GM12891 (cell line): ENCODE measurements around the gene PRND.

Experiments used
- POLR2A ChIP-seq: IDR thresholded peaks from 2 replicates; pipeline ENCODE4 v1.6.1; 2011; ENCODE audit warnings: low read depth, low read length, control low read depth
- POLR2AphosphoS5 ChIP-seq: IDR thresholded peaks from 2 replicates; pipeline ENCODE4 v1.6.1; 2011; ENCODE audit warnings: low read depth, low read length, control low read depth
- POU2F2 ChIP-seq: IDR thresholded peaks from 2 replicates; pipeline ENCODE4 v1.6.1; 2011; ENCODE audit warnings: low read depth, mild to moderate bottlenecking, control low read depth, low read length, moderate library complexity
- SPI1 ChIP-seq: IDR thresholded peaks from 2 replicates; pipeline ENCODE4 v1.6.1; 2011; ENCODE audit warnings: low read depth, low read length, control low read depth
- TAF1 ChIP-seq: IDR thresholded peaks from 2 replicates; pipeline ENCODE4 v1.6.1; 2011; ENCODE audit warnings: low read depth, low read length, control low read depth

- no peak for TF ChIP-seq POLR2AphosphoS5
- no peak for TF ChIP-seq SPI1
- no peak for TF ChIP-seq TAF1
- TF ChIP-seq POLR2A = no peak
- no peak for TF ChIP-seq POU2F2
Observed at GRCh38 chr20:4724459-4725262, 3.0 kb downstream of the PRND start.
